Measurements from ENCODE around the gene UBC. TPM values are rescaled to one million over a fixed set of nuclear protein-coding genes. Genes with fewer than 3 reads are reported as not detected.

The UBC gene
- total and polyA plus RNA-seq, 9 of the 15 experiments (the other 6 are each of a cell fraction or from before 2014, with no cell fraction given): 533 to 1,153 (median 813) TPM

DNA sequence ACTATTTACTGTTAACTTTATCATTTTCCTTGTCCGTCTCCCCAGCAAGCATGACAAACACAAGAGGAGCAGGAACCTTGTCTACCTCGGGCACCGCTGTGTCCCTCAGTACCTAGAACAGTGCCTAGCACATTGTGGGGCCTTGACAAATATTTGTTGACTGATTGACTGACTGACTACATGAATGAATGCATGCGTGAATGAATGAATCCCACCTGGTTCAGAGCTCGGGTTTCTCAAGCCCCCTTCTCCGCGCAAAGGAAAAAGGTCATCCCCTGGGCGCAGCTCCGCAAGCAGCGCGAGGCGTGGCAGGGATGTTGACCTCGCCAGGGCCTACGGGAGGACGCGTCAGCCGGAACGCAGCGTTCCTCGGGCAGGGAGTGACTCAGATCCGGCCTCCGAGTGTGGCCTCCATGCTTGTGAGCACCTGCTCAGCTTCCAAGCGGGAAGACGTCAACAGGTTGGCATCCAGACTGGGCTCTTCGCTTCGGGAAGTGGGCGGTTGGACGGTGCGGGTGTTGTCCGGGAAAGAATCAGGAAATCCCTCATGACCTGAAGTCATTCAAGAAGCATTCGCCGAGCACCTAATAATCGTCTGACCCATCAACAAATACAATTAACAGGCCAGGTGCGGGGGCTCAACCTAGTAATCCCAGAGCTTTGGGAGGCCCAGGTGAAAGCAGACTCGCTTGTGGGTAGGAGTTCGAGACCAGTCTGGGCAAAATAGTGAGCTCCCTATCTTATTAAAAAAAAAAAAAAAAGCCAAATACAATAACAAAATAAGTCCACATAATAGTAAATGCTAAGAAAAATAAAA, 13.9 kb upstream of the UBC start (continued):
- TF ChIP-seq, protein P1, sequence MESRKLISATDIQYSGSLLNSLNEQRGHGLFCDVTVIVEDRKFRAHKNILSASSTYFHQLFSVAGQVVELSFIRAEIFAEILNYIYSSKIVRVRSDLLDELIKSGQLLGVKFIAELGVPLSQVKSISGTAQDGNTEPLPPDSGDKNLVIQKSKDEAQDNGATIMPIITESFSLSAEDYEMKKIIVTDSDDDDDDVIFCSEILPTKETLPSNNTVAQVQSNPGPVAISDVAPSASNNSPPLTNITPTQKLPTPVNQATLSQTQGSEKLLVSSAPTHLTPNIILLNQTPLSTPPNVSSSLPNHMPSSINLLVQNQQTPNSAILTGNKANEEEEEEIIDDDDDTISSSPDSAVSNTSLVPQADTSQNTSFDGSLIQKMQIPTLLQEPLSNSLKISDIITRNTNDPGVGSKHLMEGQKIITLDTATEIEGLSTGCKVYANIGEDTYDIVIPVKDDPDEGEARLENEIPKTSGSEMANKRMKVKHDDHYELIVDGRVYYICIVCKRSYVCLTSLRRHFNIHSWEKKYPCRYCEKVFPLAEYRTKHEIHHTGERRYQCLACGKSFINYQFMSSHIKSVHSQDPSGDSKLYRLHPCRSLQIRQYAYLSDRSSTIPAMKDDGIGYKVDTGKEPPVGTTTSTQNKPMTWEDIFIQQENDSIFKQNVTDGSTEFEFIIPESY (CRISPR knock-in tag; IDR thresholded peaks at IDR 0.05): peak; percentile 97
- TF ChIP-seq ELF1 (tag; IDR thresholded peaks at IDR 0.05): no peak
- TF ChIP-seq SAFB (IDR thresholded peaks at IDR 0.05; ENCODE audit: borderline replicate concordance, low read depth, low read length): no peak
- TF ChIP-seq, protein P2, sequence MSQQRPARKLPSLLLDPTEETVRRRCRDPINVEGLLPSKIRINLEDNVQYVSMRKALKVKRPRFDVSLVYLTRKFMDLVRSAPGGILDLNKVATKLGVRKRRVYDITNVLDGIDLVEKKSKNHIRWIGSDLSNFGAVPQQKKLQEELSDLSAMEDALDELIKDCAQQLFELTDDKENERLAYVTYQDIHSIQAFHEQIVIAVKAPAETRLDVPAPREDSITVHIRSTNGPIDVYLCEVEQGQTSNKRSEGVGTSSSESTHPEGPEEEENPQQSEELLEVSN (IDR thresholded peaks at IDR 0.05; ENCODE audit: borderline replicate concordance in 1 of 2, extremely low read depth in 1 of 2, insufficient read depth in 1 of 2, insufficient read length in 1 of 2, low read depth in 1 of 2, low read length in 1 of 2, poor library complexity in 1 of 2, severe bottlenecking in 1 of 2): peak in 1 of 2 experiments; percentile 41
- peak; percentile 81; the same call in 1 of the 2 replicates for TF ChIP-seq ZNF3 (CRISPR knock-in tag; IDR thresholded peaks at IDR 0.05)
- TF ChIP-seq HNRNPLL (IDR thresholded peaks at IDR 0.05; ENCODE audit: low read depth, low read length, poor library complexity, severe bottlenecking): no peak
- no peak for TF ChIP-seq NFYB (IDR thresholded peaks at IDR 0.05; ENCODE audit: extremely low read depth, insufficient read length)
- no peak; the same call in 1 of the 2 replicates for TF ChIP-seq NR2C1 (IDR thresholded peaks at IDR 0.05)
- TF ChIP-seq NR2C1 (tag; IDR thresholded peaks at IDR 0.05): 0 out of 2 replicates have a peak, but pooled peaks have one; percentile 9
- no peak for TF ChIP-seq NFRKB (IDR thresholded peaks at IDR 0.05; ENCODE audit: low read depth)
- peak; percentile 56 for TF ChIP-seq GATA2 (CRISPR knock-in tag; IDR thresholded peaks at IDR 0.05)
- no peak for TF ChIP-seq SETDB1 (IDR thresholded peaks at IDR 0.05; ENCODE audit: low read length)
- TF ChIP-seq FOSL1 (tag; conservative IDR thresholded peaks at IDR 0.05): 0 out of 2 replicates have a peak, but pooled peaks have one; percentile 2
- TF ChIP-seq ZNF24 (IDR thresholded peaks at IDR 0.05): peak; percentile 99
- peak; percentile 57 for TF ChIP-seq SMARCA5 (IDR thresholded peaks at IDR 0.05)
- no peak for TF ChIP-seq EZH2 (IDR thresholded peaks at IDR 0.05; ENCODE audit: borderline replicate concordance, low read depth, low read length)
- 0 out of 2 replicates have a peak, but pooled peaks have one; percentile 57 for TF ChIP-seq L3MBTL2 (IDR thresholded peaks at IDR 0.05)
- TF ChIP-seq ZNF282 (CRISPR knock-in tag; IDR thresholded peaks at IDR 0.05): no peak
- TF ChIP-seq, protein P3, sequence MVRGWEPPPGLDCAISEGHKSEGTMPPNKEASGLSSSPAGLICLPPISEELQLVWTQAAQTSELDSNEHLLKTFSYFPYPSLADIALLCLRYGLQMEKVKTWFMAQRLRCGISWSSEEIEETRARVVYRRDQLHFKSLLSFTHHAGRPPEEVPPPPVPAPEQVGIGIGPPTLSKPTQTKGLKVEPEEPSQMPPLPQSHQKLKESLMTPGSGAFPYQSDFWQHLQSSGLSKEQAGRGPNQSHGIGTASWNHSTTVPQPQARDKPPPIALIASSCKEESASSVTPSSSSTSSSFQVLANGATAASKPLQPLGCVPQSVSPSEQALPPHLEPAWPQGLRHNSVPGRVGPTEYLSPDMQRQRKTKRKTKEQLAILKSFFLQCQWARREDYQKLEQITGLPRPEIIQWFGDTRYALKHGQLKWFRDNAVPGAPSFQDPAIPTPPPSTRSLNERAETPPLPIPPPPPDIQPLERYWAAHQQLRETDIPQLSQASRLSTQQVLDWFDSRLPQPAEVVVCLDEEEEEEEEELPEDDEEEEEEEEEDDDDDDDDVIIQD (CRISPR knock-in tag; IDR thresholded peaks at IDR 0.05): no peak
- 0 out of 2 replicates have a peak, but pooled peaks have one; percentile 58 for TF ChIP-seq NR1H2 (CRISPR knock-in tag; IDR thresholded peaks at IDR 0.05)
- TF ChIP-seq, protein P4, sequence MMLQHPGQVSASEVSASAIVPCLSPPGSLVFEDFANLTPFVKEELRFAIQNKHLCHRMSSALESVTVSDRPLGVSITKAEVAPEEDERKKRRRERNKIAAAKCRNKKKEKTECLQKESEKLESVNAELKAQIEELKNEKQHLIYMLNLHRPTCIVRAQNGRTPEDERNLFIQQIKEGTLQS (IDR thresholded peaks at IDR 0.05): peak; percentile 33; the same call in 1 of the 2 replicates
- TF ChIP-seq, protein P4 (CRISPR knock-in tag; conservative IDR thresholded peaks at IDR 0.05): 0 out of 2 replicates have a peak, but pooled peaks have one; percentile 4

Data from K562 (cell line).